ENCODE results near the gene DDI1. TPM values are rescaled to one million over a fixed set of nuclear protein-coding genes. Genes with fewer than 3 reads are reported as not detected.

Gene DDI1
- total RNA-seq, 2 experiments from 2014 or later: not detected

- no peak overlapping the region for H3K27ac Mint-ChIP-seq
- POLR2A ChIA-PET: no interaction called here
- intact Hi-C loops (cut with DNase I, micrococcal nuclease): no loop called here
- DNase-seq (no peak), ATAC-seq (no peak)
- no peaks in the 10 kb centered on the region for H3K9me3 Mint-ChIP-seq (ENCODE audit: low read depth)
- no peak overlapping the region for H3K4me3 Mint-ChIP-seq
- H3K36me3 Mint-ChIP-seq (ENCODE audit: low read depth): no peaks in the 10 kb centered on the region
- CTCF ChIA-PET: no interaction called here
- H3K4me1 Mint-ChIP-seq: no peaks in the 10 kb centered on the region
- peaks cover 3% of the 10 kb centered on the region for H3K27me3 Mint-ChIP-seq
Observed at GRCh38 chr11:104061853-104062521, 25.5 kb downstream of the DDI1 start.

- ATAC-seq (no peak), DNase-seq (no peak)
- H3K27me3 Mint-ChIP-seq: peaks cover 3% of the 10 kb centered on the region
- no peak overlapping the region for H3K4me3 Mint-ChIP-seq
- H3K9me3 Mint-ChIP-seq (ENCODE audit: low read depth): no peaks in the 10 kb centered on the region
- ChIA-PET POLR2A (no interaction called here), CTCF (no interaction called here)
- H3K4me1 Mint-ChIP-seq: no peaks in the 10 kb centered on the region
- intact Hi-C loops (cut with DNase I, micrococcal nuclease): no loop called here
- H3K27ac Mint-ChIP-seq: no peak overlapping the region
- H3K36me3 Mint-ChIP-seq (ENCODE audit: low read depth): no peaks in the 10 kb centered on the region
Observed at GRCh38 chr11:104064034-104064630, 27.7 kb downstream of the DDI1 start.

- intact Hi-C loops (cut with DNase I, micrococcal nuclease): no loop called here
- H3K27me3 Mint-ChIP-seq: peaks cover 3% of the 10 kb centered on the region
- H3K27ac Mint-ChIP-seq: no peak overlapping the region
- ChIA-PET POLR2A (no interaction called here), CTCF (no interaction called here)
- H3K9me3 Mint-ChIP-seq (ENCODE audit: low read depth): no peaks in the 10 kb centered on the region
- DNase-seq: no peak
- no peaks in the 10 kb centered on the region for H3K36me3 Mint-ChIP-seq (ENCODE audit: low read depth)
- ATAC-seq: no peak
- no peak overlapping the region for H3K4me3 Mint-ChIP-seq
- no peaks in the 10 kb centered on the region for H3K4me1 Mint-ChIP-seq
Observed at GRCh38 chr11:104067534-104067933, 31.1 kb downstream of the DDI1 start.

- intact Hi-C loops (cut with DNase I, micrococcal nuclease): no loop called here
- Mint-ChIP-seq H3K27ac (no peak overlapping the region), H3K4me3 (no peak overlapping the region)
Observed at GRCh38 chr11:104073950-104074705, 37.7 kb downstream of the DDI1 start.

GRCh38 chr11:104075091-104075490 is 38.7 kb downstream of the DDI1 start:
- Mint-ChIP-seq H3K36me3 (ENCODE audit: low read depth) (no peaks in the 10 kb centered on the region), H3K27me3 (no peaks in the 10 kb centered on the region), H3K4me1 (no peaks in the 10 kb centered on the region), H3K27ac (no peak overlapping the region), H3K4me3 (no peak overlapping the region), H3K9me3 (ENCODE audit: low read depth) (no peaks in the 10 kb centered on the region)
- intact Hi-C loops (cut with DNase I, micrococcal nuclease): no loop called here
- CTCF ChIA-PET: no interaction called here
- no peak for DNase-seq
- POLR2A ChIA-PET: no interaction called here
- no peak for ATAC-seq

More at GRCh38 chr11:104073950-104074705, 37.7 kb downstream of the DDI1 start:
- ATAC-seq (no peak), DNase-seq (no peak)
- POLR2A ChIA-PET: no interaction called here
- Mint-ChIP-seq H3K36me3 (ENCODE audit: low read depth) (no peaks in the 10 kb centered on the region), H3K4me1 (no peaks in the 10 kb centered on the region), H3K9me3 (ENCODE audit: low read depth) (no peaks in the 10 kb centered on the region), H3K27me3 (no peaks in the 10 kb centered on the region)
- CTCF ChIA-PET: interaction anchor here (0.7 kb wide), 1 partner anchor 1170 kb away, joined by 3 read pairs; no protein-coding TSS in a partner anchor

GRCh38 chr11:104075706-104076105 is 39.3 kb downstream of the DDI1 start:
- ATAC-seq (no peak), DNase-seq (no peak)
- Mint-ChIP-seq H3K27me3 (no peaks in the 10 kb centered on the region), H3K27ac (no peak overlapping the region), H3K4me3 (no peak overlapping the region), H3K36me3 (ENCODE audit: low read depth) (no peaks in the 10 kb centered on the region), H3K9me3 (ENCODE audit: low read depth) (no peaks in the 10 kb centered on the region), H3K4me1 (no peaks in the 10 kb centered on the region)
- CTCF ChIA-PET: no interaction called here
- intact Hi-C loops (cut with DNase I, micrococcal nuclease): no loop called here
- POLR2A ChIA-PET: no interaction called here

GRCh38 chr11:104076455-104076854 is 40.0 kb downstream of the DDI1 start:
- DNase-seq (no peak), ATAC-seq (no peak)
- Mint-ChIP-seq H3K9me3 (ENCODE audit: low read depth) (no peaks in the 10 kb centered on the region), H3K36me3 (ENCODE audit: low read depth) (no peaks in the 10 kb centered on the region), H3K27ac (no peak overlapping the region), H3K27me3 (no peaks in the 10 kb centered on the region), H3K4me1 (no peaks in the 10 kb centered on the region), H3K4me3 (no peak overlapping the region)
- intact Hi-C loops (cut with DNase I, micrococcal nuclease): no loop called here
- ChIA-PET CTCF (no interaction called here), POLR2A (no interaction called here)

GRCh38 chr11:104078245-104078644 is 41.8 kb downstream of the DDI1 start:
- no peaks in the 10 kb centered on the region for H3K4me1 Mint-ChIP-seq
- CTCF ChIA-PET: no interaction called here

GRCh38 chr11:104078995-104079394 is 42.6 kb downstream of the DDI1 start:
- Mint-ChIP-seq H3K4me1 (no peaks in the 10 kb centered on the region), H3K27ac (no peak overlapping the region)
- intact Hi-C loops (cut with DNase I, micrococcal nuclease): no loop called here

More at GRCh38 chr11:104078245-104078644, 41.8 kb downstream of the DDI1 start:
- POLR2A ChIA-PET: no interaction called here
- Mint-ChIP-seq H3K36me3 (ENCODE audit: low read depth) (no peaks in the 10 kb centered on the region), H3K27ac (no peak overlapping the region), H3K9me3 (ENCODE audit: low read depth) (no peaks in the 10 kb centered on the region), H3K27me3 (no peaks in the 10 kb centered on the region), H3K4me3 (no peak overlapping the region)
- intact Hi-C loops (cut with DNase I, micrococcal nuclease): no loop called here
- no peak for DNase-seq
- ATAC-seq: no peak

GRCh38 chr11:104086621-104087020 is 50.2 kb downstream of the DDI1 start:
- H3K4me3 Mint-ChIP-seq: no peak overlapping the region

More at GRCh38 chr11:104078995-104079394, 42.6 kb downstream of the DDI1 start:
- Mint-ChIP-seq H3K36me3 (ENCODE audit: low read depth) (no peaks in the 10 kb centered on the region), H3K27me3 (no peaks in the 10 kb centered on the region), H3K4me3 (no peak overlapping the region), H3K9me3 (ENCODE audit: low read depth) (no peaks in the 10 kb centered on the region)
- ChIA-PET POLR2A (no interaction called here), CTCF (no interaction called here)
- DNase-seq: no peak
- ATAC-seq: no peak

More at GRCh38 chr11:104086621-104087020, 50.2 kb downstream of the DDI1 start:
- ATAC-seq (no peak), DNase-seq (no peak)
- Mint-ChIP-seq H3K27ac (no peak overlapping the region), H3K4me1 (no peaks in the 10 kb centered on the region), H3K27me3 (no peaks in the 10 kb centered on the region), H3K36me3 (ENCODE audit: low read depth) (no peaks in the 10 kb centered on the region), H3K9me3 (ENCODE audit: low read depth) (no peaks in the 10 kb centered on the region)
- intact Hi-C loops (cut with DNase I, micrococcal nuclease): no loop called here
- CTCF ChIA-PET: no interaction called here
- POLR2A ChIA-PET: no interaction called here
